Stomach (tissue), 4 donors: ENCODE measurements around the gene UBAC2.

Experiments used
- CTCF ChIP-seq, 7 experiments: fragments of 450-650 bp in 4 of 7; fragments of 200-600 bp in 3 of 7; sonication (generic) in 3 of 7; IDR thresholded peaks; one replicate each; pipeline ENCODE4 v1.5.1; 2016 to 2019; ENCODE audit warnings: antibody characterized with exemption in 7 of 7, control low read depth in 2 of 7, mild to moderate bottlenecking in 1 of 7
- EP300 ChIP-seq: sonication (generic); formaldehyde crosslinking; IDR thresholded peaks from one replicate; pipeline ENCODE4 v1.6.1; 2017; ENCODE audit warnings: antibody characterized with exemption
- POLR2A ChIP-seq, 4 donors: fragments of 450-650 bp; IDR thresholded peaks; one replicate each; pipeline ENCODE4 v1.6.1; 2016; ENCODE audit warnings: antibody characterized with exemption in 4 of 4, control low read depth in 2 of 4, mild to moderate bottlenecking in 1 of 4, moderate library complexity in 1 of 4
- POLR2AphosphoS5 ChIP-seq, 3 donors: sonication (generic); formaldehyde crosslinking; IDR thresholded peaks; one replicate each; pipeline ENCODE4 v1.6.1; 2016; ENCODE audit warnings: antibody characterized with exemption in 3 of 3

- TF ChIP-seq CTCF (IDR thresholded peaks at IDR 0.05), result no peak
- no peak for TF ChIP-seq POLR2AphosphoS5 (IDR thresholded peaks at IDR 0.05)
- TF ChIP-seq POLR2A (IDR thresholded peaks at IDR 0.05), result no peak
- TF ChIP-seq EP300, result no peak
Measured at GRCh38 chr13:99316224-99316623, 115.6 kb downstream of the UBAC2 start.
